KG1 (cell line): ENCODE measurements around the gene KIAA1958.

Source experiments
- DNase-seq: peaks from one replicate; lab custom pipeline; 2025; lab: John Stamatoyannopoulos, UW

Gene KIAA1958

GRCh38 chr9:112486221-112487007 lies at the start of gene KIAA1958:
Gene KIAA1958 (plus strand): TSS chr9:112486827. CDS start chr9:112574081, 87,254 bp downstream.
- peak; percentile 46 for DNase-seq

DNA sequence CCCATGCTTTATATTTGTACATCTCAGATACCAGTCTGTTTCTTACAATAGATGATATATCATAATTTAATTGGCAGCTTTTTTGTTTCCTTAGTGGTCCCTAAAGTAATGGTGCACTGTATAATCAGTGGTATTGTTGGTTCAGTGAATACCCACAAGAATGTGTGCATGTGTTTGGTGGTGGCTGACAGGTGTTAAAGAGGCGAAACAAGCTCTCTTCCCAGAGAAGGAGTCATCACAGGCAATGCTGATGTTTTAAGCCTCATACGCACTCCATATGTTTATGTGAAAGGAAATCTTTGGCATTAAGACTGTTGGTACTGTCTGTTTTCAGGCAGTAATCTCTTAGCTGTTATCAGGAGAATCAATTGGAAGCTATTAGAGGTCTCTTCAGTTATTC lies 49.2 kb upstream of the KIAA1958 start:
- no peak for DNase-seq

DNA sequence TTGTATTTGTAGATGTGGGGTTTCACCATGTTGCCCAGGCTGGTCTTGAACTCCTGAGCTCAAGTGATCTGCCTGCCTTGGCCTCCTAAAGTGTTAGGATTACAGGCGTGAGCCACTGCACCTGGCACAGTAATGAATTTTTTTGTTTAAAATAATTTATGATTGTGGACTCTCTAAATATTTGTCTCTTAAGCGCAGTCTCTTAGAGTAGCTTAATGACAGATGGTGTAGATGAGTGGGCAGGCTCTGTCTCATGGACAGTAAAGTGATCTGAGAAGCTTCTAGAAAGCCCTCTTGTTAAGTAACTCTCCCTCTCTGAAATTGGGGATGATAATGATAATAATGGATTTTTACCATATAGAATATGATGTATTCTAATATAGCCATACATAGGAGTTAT lies 47.5 kb upstream of the KIAA1958 start:
- no peak for DNase-seq

DNA sequence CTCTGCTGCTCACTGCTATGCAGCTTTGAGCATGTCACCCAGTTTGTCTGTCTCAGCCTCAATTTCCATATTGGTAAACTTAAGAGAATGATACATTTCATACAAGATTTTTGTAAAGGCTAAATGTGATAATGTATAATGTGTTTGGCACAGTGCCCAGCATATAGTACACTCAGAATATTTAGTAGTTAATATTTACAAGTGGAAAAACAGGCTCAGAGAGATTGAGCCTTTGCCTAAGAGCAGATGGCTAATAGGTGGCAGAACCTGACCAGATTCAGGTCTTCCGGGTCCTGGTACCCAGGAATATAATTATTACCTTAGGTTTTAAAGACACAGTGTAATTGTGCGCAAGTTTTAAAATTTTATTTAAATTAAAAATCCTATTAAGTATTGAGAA lies 46.8 kb upstream of the KIAA1958 start:
- no peak for DNase-seq

- DNase-seq, result no peak
Measured at GRCh38 chr9:112443200-112443599, 43.4 kb upstream of the KIAA1958 start.

GRCh38 chr9:112443636-112444035 lies 43.0 kb upstream of the KIAA1958 start:
- no peak for DNase-seq

DNA sequence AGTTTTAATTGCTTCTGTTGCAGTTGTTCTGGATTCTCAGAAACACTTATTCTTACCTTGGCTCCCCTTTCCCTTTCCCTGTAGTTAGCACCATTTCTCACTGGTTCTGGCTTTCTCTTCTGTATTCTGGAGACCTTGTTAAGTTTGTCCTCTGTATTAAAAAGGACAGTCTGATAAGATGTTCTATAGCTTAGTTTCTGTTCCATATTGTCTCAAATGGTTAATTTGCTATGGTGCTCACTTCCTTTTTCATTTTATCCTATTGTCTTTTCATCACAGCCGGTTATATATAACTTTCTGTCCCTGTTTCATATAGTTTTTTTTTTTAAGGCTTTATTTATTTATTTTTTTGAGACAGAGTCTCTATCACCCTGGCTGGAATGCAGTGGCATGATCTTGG lies 41.4 kb upstream of the KIAA1958 start:
- no peak for DNase-seq

DNA sequence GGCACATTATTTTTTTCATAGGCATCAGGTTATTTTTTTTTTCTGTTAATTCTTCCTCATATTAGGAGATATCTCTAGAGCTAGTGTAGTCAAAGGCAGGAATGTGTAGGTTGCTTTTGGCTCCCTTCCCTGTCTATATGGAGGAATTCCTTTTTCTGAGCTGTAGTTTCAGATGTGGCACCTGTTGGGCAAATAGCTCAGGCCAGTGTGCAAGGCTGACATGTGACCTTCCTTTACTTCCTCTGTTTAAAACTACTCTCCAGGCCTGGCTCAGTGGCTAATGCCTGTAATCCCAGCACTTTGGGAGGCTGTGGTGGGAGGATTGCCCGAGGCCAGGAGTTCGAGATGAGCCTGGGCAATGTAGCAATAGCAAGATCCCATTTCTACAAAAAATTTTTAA lies 40.5 kb upstream of the KIAA1958 start:
- no peak for DNase-seq

DNA sequence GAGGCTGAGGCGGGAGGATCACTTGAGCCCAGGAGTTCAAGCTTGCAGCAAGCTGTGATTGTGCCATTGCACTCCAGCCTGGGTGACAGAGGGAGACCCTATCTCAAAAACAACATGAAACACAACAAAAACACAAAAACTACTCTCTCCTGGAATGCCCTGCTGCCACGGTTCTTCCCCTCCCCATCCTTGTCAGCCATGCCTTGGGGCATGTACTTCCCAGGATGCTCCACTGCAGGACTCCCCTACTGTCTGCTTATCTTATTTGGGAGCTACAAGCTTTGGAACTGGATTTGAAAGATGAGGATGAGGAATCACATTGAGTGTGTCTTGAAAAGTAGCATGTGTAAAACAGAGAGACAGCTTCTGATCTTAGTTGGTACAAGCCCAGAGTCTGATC lies 40.1 kb upstream of the KIAA1958 start:
- no peak for DNase-seq

DNA sequence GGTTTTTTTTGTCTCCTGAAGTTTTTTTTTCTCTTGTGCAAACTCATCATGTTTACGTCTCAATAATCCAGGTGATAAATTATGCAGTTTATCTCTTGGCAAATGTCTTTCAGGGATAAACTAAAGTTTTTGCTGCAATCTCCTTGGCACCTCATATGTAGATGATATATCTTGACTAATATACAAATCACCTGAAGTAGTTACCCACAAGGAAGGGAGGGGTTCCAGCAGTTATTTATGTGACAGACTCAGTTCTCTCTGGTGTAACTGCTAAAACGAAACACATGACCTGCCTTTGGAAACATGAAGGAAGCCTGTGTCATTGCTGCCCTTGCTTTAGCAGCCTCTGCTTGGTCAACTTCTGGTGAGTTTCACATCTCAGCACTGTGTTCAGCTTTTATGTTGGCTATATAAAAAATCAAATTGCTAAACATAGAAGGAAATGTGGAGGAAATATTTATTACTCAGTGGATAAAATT lies 39.3 kb upstream of the KIAA1958 start:
- DNase-seq, result no peak

DNA sequence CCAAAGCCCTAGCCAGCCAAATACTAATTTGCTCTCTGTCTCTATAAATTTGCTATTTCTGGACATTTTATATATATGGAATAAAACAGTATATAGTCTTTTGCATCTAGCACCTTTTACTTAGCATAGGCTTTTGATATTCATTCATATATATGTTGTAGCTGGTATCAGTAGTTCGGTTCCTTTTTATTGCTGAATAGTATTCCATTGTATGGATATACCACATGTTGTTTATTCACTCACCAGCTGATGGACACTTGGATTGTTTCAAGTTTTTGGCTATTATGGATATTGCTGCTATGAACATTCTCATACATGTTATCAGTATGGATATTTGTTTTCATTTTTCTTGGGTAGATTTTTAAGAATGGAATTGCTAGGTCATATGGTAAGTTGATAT lies 23.8 kb upstream of the KIAA1958 start:
- DNase-seq, result no peak

DNA sequence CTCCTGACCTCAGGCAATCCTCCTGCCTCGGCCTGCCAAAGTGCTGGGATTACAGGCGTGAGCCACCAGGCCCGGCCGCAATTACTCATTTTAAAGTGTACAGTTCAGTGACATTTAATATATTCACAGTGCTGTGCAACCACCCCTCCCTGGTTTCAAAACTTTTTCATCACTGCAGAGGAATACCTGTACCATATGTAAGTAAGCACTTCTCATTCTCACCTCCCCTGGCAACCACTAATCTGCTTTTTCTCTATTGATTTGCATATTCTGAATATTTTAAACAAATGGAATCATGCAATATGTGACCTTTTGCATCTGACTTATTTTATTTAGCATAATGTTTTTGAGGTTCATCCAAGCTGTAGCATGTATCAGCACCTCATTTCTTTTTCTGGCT lies 21.3 kb upstream of the KIAA1958 start:
- DNase-seq, result no peak

DNA sequence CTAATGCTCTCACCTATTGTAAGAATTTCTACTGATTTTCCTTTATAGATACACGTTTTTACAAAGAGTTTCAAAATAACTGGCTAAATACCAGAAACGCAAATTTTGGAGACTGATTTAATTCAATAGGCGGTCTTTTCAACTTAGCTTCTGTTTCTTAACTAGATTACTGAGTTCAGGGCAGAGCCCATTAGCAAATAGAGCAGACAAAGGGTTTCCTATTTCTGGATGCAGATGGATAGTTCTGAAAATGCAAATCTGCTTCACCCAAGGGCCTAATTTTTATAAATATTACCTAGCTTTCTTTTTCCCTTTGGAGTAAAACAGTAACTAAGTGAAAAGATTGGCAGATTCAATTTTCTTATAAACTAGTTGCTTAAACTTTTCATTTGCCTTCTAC lies 13.6 kb upstream of the KIAA1958 start:
- no peak for DNase-seq

GRCh38 chr9:112473986-112474385 lies 12.6 kb upstream of the KIAA1958 start:
- DNase-seq, result no peak

DNA sequence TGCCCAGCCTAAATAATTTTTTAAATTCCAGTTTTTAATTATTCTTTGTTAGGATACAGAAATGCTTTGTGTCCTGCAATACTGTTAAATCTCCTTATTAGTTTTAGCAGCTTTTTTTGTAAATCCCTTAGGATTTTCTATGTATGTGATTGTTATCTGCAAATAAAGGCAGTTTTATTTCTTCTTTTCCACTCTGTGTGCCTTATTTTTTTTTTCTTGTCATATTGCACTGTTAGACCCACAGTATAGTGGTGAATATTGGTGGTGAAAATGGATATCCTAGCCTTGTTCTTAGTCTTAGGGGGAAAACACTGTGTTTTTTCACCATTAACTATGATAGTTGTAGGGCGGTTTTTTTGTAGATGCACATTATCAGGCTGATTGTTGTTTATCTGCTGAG lies 11.3 kb upstream of the KIAA1958 start:
- DNase-seq, result no peak

DNA sequence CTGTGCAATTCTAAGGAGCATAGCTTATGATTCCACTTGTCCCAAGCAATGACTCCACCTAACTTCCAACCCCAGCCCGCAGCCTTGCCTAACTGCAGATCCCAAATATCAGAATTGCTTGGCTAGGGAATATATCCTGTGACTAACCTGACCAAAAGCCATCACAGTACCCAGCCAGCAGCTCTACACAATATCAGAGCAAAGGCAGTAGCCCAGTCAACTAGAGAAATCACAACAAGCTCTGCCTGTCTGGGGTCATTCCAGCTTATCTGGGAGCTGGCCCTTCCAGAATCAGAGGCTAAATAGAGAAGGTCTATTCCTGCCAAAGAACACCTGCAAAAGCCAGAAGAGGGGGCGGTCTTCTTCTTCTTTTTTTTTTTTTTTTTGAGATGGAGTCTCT lies 9.3 kb upstream of the KIAA1958 start:
- DNase-seq, result no peak

GRCh38 chr9:112479221-112479620 lies 7.4 kb upstream of the KIAA1958 start:
- no peak for DNase-seq

GRCh38 chr9:112484607-112485006 lies 2.0 kb upstream of the KIAA1958 start:
- DNase-seq, result no peak

DNA sequence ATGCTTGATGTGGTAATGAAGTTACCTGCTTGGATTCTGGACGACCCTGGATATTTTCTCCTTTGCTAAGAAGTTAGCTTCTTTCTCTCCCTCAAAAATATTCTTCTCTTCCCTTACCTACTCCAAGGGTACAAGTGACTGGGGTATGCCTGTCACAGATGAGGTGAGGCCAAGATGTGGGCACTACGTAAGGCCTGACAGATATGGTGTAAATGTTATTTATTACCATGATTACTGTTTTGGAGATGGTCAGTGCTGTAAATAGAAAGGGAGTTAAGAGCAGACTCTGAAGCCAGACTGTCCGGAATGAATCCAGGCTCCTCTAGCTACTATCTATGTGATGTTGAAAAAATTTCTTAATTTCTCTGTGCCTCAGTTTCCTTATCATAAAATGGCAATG lies 1.1 kb upstream of the KIAA1958 start:
- DNase-seq, result no peak

DNA sequence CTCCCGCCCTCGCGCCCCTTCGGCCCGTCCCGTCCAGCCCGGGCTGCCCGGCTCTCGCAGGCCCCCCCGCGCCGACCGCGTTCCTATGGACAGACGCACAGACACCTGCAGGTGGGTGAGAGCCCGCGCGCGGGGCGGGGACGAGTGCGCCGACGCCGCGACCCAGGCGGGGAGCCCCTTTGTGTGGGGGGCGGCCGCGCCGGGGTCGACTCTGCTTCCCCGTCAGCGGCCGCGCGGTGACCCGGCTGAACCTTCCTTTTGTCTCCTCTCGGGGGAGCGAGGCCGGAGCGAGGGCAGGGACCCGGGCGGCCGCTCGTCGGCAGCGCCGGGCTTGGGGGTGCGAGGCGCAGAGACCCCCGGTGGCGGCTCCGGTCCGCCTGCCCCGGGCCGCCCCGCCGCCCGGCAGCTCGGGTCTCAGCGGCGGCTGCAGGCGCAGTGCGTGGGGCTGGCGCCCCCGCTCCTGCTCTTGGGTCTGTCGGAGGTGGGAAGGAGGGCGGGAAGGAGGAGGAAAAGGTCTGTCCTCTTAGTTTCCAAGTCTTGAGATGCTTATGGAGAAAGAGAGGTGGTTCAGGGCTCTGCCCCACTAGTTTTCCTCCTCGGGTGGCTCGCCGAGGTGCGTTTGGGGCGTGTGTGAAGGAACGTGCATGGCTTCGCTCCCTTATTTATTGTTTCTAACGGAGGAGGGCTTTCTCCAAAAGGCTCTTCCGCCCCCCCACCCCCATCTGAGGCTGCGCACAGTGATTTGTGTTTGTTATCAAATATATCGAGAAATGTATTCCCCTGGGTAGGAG lies 576 bp downstream of the KIAA1958 start:
- DNase-seq, result peak; percentile 25

DNA sequence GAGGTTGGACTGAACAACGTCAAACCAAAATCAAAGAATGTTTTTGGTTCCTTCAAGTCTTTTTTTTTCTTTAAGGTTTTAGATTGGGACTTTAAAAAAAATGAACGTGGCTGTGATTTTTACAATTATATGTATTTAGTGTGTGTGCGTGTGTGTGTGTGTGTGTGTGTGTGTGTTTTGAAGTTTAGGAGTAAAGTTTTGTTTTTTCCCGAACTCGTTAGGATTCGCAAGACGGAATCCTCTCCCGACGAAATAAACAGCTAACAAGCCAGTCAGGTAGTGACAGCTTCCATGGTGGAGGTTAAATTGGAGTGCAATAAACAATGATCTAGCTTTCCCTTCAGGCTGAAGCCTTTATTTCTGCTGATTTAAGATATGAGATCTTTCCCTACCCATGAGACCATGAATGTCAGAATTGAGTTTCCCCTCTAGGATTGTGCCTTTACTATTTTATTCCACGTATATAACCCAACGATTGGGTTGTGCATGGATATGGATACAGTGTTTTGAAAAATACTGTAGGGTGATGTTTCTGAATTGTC lies 1.2 kb downstream of the KIAA1958 start:
- no peak for DNase-seq

- DNase-seq, result no peak
Measured at GRCh38 chr9:112489039-112489546, 2.5 kb downstream of the KIAA1958 start.
